ENCODE data around the gene RANBP10. TPM values are rescaled to one million over a fixed set of nuclear protein-coding genes. Genes with fewer than 3 reads are reported as not detected.

RANBP10 gene
- total and polyA plus RNA-seq, 2 of the 13 experiments (the other 11 are each of a cell fraction or from before 2014, with no cell fraction given) = 9.2 to 22.7 TPM

DNA sequence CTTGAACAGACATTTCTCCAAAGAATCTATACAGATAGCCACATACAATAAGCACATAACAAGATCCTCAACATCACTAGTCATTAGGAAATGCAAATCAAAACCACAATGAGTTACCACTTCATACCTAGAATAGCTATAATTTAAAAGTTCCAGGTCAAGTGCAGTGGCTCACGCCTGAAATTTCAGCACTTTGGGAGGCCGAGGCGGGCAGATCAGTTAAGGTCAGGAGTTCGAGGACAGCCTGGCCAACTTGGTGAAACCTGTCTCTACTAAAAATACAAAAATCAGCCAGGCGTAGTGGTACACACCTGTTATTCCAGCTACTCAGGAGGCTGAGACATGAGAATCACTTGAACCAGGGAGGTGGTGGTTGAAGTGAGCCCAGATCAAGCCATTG lies 19.9 kb downstream of the RANBP10 start:
- POLR2A ChIA-PET = no interaction called here
- Histone ChIP-seq H3K79me2 (ENCODE audit: insufficient read depth, low read length) (peaks cover 17% of the 10 kb centered on the region), H3K36me3 (replicated peaks in 1 of 2; ENCODE audit: control insufficient read depth in 1 of 2, insufficient read depth in 2 of 2, low read length in 2 of 2) (peaks cover 5 to 15% of the 10 kb centered on the region in 2 experiments; a peak in 2 of 5 replicates), H3K27ac (ENCODE audit: extremely low read length, insufficient read depth, low read length) (no peak overlapping the region), H3K4me1 (ENCODE audit: insufficient read depth, low read length) (no peaks in the 10 kb centered on the region), H3K9me3 (ENCODE audit: low read length) (no peaks in the 10 kb centered on the region), H2AFZ (ENCODE audit: low read length) (no peak overlapping the region), H3K4me2 (ENCODE audit: low read depth, low read length) (no peak overlapping the region), H3K4me3 (replicated peaks in 1 of 3; ENCODE audit: insufficient read depth in 1 of 3, low read depth in 2 of 3, low read length in 3 of 3) (no peak overlapping the region), H4K20me1 (ENCODE audit: insufficient read depth, low read length) (peaks cover 4% of the 10 kb centered on the region), H3K27me3 (ENCODE audit: control insufficient read depth in 1 of 2, insufficient read depth in 2 of 2, low read length in 2 of 2) (no peaks in the 10 kb centered on the region), H3K9ac (ENCODE audit: insufficient read depth, low read depth, low read length) (no peak overlapping the region)
- no TSS peak for BruUV-seq (replicated peaks)
- intact Hi-C loops (cut with micrococcal nuclease; ENCODE audit: unreplicated experiment) = no loop called here
- FAIRE-seq = no peak
- no peak for TF ChIP-seq ZNF83 (CRISPR knock-in tag; IDR thresholded peaks at IDR 0.05; ENCODE audit: borderline replicate concordance)
- no peak for TF ChIP-seq ZNF136 (CRISPR knock-in tag; IDR thresholded peaks at IDR 0.05; ENCODE audit: low read depth)
- no peak for TF ChIP-seq ZNF367 (CRISPR knock-in tag; IDR thresholded peaks at IDR 0.05; ENCODE audit: borderline replicate concordance)
- no peak for TF ChIP-seq ZNF143 (CRISPR knock-in tag; IDR thresholded peaks at IDR 0.05)
- CTCF ChIA-PET (ENCODE audit: low intra/inter-chr PET ratio, low total read pairs) = no interaction called here
- 99% methylated on average over 5 of the region's 5 CpGs for WGBS (ENCODE audit: low lambda C conversion rate)
- in situ Hi-C loops (cut with HindIII; ENCODE audit: extremely low pct_ligation_motif_present, low pct_unique_long_range_greater_than_20kb) = no loop called here
- no peak for ATAC-seq
- no peak for DNase-seq (ENCODE audit: low spot score)

DNA sequence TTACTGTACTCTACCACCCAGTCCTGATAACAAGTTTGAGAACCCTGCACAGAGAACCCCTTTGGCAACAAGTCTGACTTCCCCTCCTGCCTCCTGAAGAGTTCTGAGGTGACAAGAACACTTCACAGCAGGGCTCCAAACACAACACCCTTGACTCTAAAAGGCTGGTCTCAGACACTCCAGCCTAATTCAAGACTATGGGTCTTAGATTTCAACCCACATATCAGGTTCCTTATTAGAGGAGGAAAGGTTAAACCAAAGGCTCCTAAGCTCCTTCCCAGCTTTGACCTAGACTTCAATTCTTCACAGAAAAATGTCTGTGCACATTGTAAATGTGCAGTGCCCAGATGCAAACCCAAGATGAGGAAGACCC lies 23.0 kb downstream of the RANBP10 start:
- DNase-seq (ENCODE audit: low spot score) = no peak
- no peak for FAIRE-seq
- no peak overlapping the region for H3K4me2 ChIP-seq (ENCODE audit: low read depth, low read length)
- POLR2A ChIA-PET = no interaction called here
- H3K27ac ChIP-seq (ENCODE audit: extremely low read length, insufficient read depth, low read length) = no peak overlapping the region
- no peaks in the 10 kb centered on the region for H3K9me3 ChIP-seq (ENCODE audit: low read length)
- H3K9ac ChIP-seq (ENCODE audit: insufficient read depth, low read depth, low read length) = no peak overlapping the region
- TF ChIP-seq ZSCAN12 (CRISPR knock-in tag; IDR thresholded peaks at IDR 0.05) = no peak
- no peak for TF ChIP-seq TOE1 (CRISPR knock-in tag; IDR thresholded peaks at IDR 0.05)
- TF ChIP-seq ZNF547 (CRISPR knock-in tag; IDR thresholded peaks at IDR 0.05) = no peak
- TF ChIP-seq ZNF567 (CRISPR knock-in tag; IDR thresholded peaks at IDR 0.05; ENCODE audit: borderline replicate concordance) = no peak
- TF ChIP-seq MLLT10 (CRISPR knock-in tag; IDR thresholded peaks at IDR 0.05) = no peak
- no TSS peak for BruUV-seq (replicated peaks)
- H3K36me3 ChIP-seq (replicated peaks in 1 of 2; ENCODE audit: control insufficient read depth in 1 of 2, insufficient read depth in 2 of 2, low read length in 2 of 2) = peaks cover 5 to 20% of the 10 kb centered on the region in 2 experiments; a peak in 4 of 5 replicates
- peaks cover 2% of the 10 kb centered on the region; the same call in 1 of the 2 replicates for H4K20me1 ChIP-seq (ENCODE audit: insufficient read depth, low read length)
- intact Hi-C loops (cut with micrococcal nuclease; ENCODE audit: unreplicated experiment) = no loop called here
- H3K4me3 ChIP-seq (replicated peaks in 1 of 3; ENCODE audit: insufficient read depth in 1 of 3, low read depth in 2 of 3, low read length in 3 of 3) = no peak overlapping the region
- H2AFZ ChIP-seq (ENCODE audit: low read length) = no peak overlapping the region
- ATAC-seq = no peak
- in situ Hi-C loops (cut with HindIII; ENCODE audit: extremely low pct_ligation_motif_present, low pct_unique_long_range_greater_than_20kb) = no loop called here
- CTCF ChIA-PET (ENCODE audit: low intra/inter-chr PET ratio, low total read pairs) = no interaction called here
- no peaks in the 10 kb centered on the region for H3K27me3 ChIP-seq (ENCODE audit: control insufficient read depth in 1 of 2, insufficient read depth in 2 of 2, low read length in 2 of 2)
- H3K79me2 ChIP-seq (ENCODE audit: insufficient read depth, low read length) = peaks cover 22% of the 10 kb centered on the region
- peaks cover 21% of the 10 kb centered on the region for H3K4me1 ChIP-seq (ENCODE audit: insufficient read depth, low read length)

Data from HepG2 (cell line).